Measurements from ENCODE around the gene IL12RB2. TPM values are rescaled to one million over a fixed set of nuclear protein-coding genes. Genes with fewer than 3 reads are reported as not detected.
A peak's percentile ranks its signal among the peaks of the same experiment; 100 is the strongest.

IL12RB2 gene
- total and polyA plus RNA-seq, 2 experiments from 2014 or later = 0.06 TPM; not detected in 1

- H4K20me1 ChIP-seq (ENCODE audit: insufficient read depth) = peaks cover 31% of the 10 kb centered on the region
- in situ Hi-C loops (cut with MboI) = no loop called here
- H3K9me2 ChIP-seq (ENCODE audit: insufficient read depth) = no peaks in the 10 kb centered on the region
- H3K9me3 ChIP-seq (ENCODE audit: low read depth) = no peaks in the 10 kb centered on the region
- 1% methylated on average over 58 to 66 of the region's 69 CpGs for WGBS, 2 experiments (ENCODE audit: low coverage in 1 of 2, low lambda C conversion rate in 2 of 2, missing lambda C conversion rate in 2 of 2)
- no peak for TF ChIP-seq EZH2phosphoT487 (IDR thresholded peaks at IDR 0.05; ENCODE audit: insufficient read depth, low read depth)
- no peak for TF ChIP-seq EZH2 (IDR thresholded peaks at IDR 0.05; ENCODE audit: insufficient read depth, poor library complexity, severe bottlenecking)
- H3K4me1 ChIP-seq (ENCODE audit: insufficient read depth) = peaks cover 20% of the 10 kb centered on the region; the same call in 1 of the 2 replicates
- peaks cover 55% of the 10 kb centered on the region for H3K79me2 ChIP-seq (ENCODE audit: insufficient read depth)
- peak overlapping the region; percentile 100 for H2AFZ ChIP-seq
- no peaks in the 10 kb centered on the region for H3K27me3 ChIP-seq (replicated peaks; ENCODE audit: insufficient read depth)
- H3K4me2 ChIP-seq (ENCODE audit: unreplicated experiment) = peak overlapping the region; percentile 78
- H3K27ac ChIP-seq = peak overlapping the region; percentile 66
- DNase-seq = peak; percentile 73
- H3K4me3 ChIP-seq = peak overlapping the region; percentile 96
- H3K36me3 ChIP-seq (ENCODE audit: low read depth) = peaks cover 16% of the 10 kb centered on the region
- H3F3A ChIP-seq (ENCODE audit: insufficient read depth) = no peaks in the 10 kb centered on the region; the same call in 1 of the 2 replicates
- peak overlapping the region; percentile 89 for H3K9ac ChIP-seq
Measured at GRCh38 chr1:67429528-67430357, 122.1 kb downstream of the IL12RB2 start.

GRCh38 chr1:67430358-67431155, 122.9 kb downstream of the IL12RB2 start, which contains the start of gene SERBP1:
TSS of gene SERBP1 (minus strand) at chr1:67430402. CDS start at chr1:67430300, 102 bp downstream.
- Histone ChIP-seq H3K27me3 (replicated peaks; ENCODE audit: insufficient read depth) (no peaks in the 10 kb centered on the region), H3F3A (ENCODE audit: insufficient read depth) (no peaks in the 10 kb centered on the region; the same call in 1 of the 2 replicates), H3K36me3 (ENCODE audit: low read depth) (peaks cover 8% of the 10 kb centered on the region; the same call in 1 of the 2 replicates), H4K20me1 (ENCODE audit: insufficient read depth) (peaks cover 26% of the 10 kb centered on the region), H3K79me2 (ENCODE audit: insufficient read depth) (peaks cover 47% of the 10 kb centered on the region), H3K9me3 (ENCODE audit: low read depth) (no peaks in the 10 kb centered on the region), H3K9ac (peak within 1 kb of the TSS; percentile 89), H3K4me1 (ENCODE audit: insufficient read depth) (peaks cover 20% of the 10 kb centered on the region; the same call in 1 of the 2 replicates), H3K27ac (peak within 1 kb of the TSS; percentile 66), H3K4me3 (peak within 1 kb of the TSS; percentile 96), H3K9me2 (ENCODE audit: insufficient read depth) (no peaks in the 10 kb centered on the region), H2AFZ (peak within 1 kb of the TSS; percentile 100), H3K4me2 (ENCODE audit: unreplicated experiment) (peak within 1 kb of the TSS; percentile 95)
- 0 to 2% methylated on average over 59 to 62 of the region's 62 CpGs for WGBS, 2 experiments (ENCODE audit: low coverage in 1 of 2, low lambda C conversion rate in 2 of 2, missing lambda C conversion rate in 2 of 2)
- in situ Hi-C loops (cut with MboI) = no loop called here
- TF ChIP-seq EZH2 (IDR thresholded peaks at IDR 0.05; ENCODE audit: insufficient read depth, poor library complexity, severe bottlenecking) (no peak), EZH2phosphoT487 (IDR thresholded peaks at IDR 0.05; ENCODE audit: insufficient read depth, low read depth) (no peak)
- peak; percentile 98 for DNase-seq

- TF ChIP-seq EZH2 (IDR thresholded peaks at IDR 0.05; ENCODE audit: insufficient read depth, poor library complexity, severe bottlenecking) (no peak), EZH2phosphoT487 (IDR thresholded peaks at IDR 0.05; ENCODE audit: insufficient read depth, low read depth) (no peak)
- Histone ChIP-seq H3K27ac (peak overlapping the region; percentile 66), H3K79me2 (ENCODE audit: insufficient read depth) (peaks cover 39% of the 10 kb centered on the region), H3K9me2 (ENCODE audit: insufficient read depth) (no peaks in the 10 kb centered on the region), H3K9ac (peak overlapping the region; percentile 89), H3F3A (ENCODE audit: insufficient read depth) (no peaks in the 10 kb centered on the region; the same call in 1 of the 2 replicates), H3K27me3 (replicated peaks; ENCODE audit: insufficient read depth) (no peaks in the 10 kb centered on the region), H4K20me1 (ENCODE audit: insufficient read depth) (peaks cover 26% of the 10 kb centered on the region), H3K4me1 (ENCODE audit: insufficient read depth) (peaks cover 19% of the 10 kb centered on the region; the same call in 1 of the 2 replicates), H3K4me2 (ENCODE audit: unreplicated experiment) (peak overlapping the region; percentile 95), H2AFZ (peak overlapping the region; percentile 100), H3K9me3 (ENCODE audit: low read depth) (no peaks in the 10 kb centered on the region), H3K4me3 (peak overlapping the region; percentile 96), H3K36me3 (ENCODE audit: low read depth) (0 out of 2 replicates have a peak, but pooled peaks cover under 1% of the 10 kb centered on the region)
- DNase-seq = no peak
- in situ Hi-C loops (cut with MboI) = no loop called here
- 2% methylated on average over 12 of the region's 12 CpGs for WGBS, 2 experiments (ENCODE audit: low coverage in 1 of 2, low lambda C conversion rate in 2 of 2, missing lambda C conversion rate in 2 of 2)
Measured at GRCh38 chr1:67431156-67431765, 123.6 kb downstream of the IL12RB2 start.
